ENCODE results near the gene ZNF439. TPM values are rescaled to one million over a fixed set of nuclear protein-coding genes. Genes with fewer than 3 reads are reported as not detected.
A peak's percentile ranks its signal among the peaks of the same experiment; 100 is the strongest.

The ZNF439 gene
- total and polyA plus RNA-seq, 2 of the 13 experiments (the other 11 are each of a cell fraction or from before 2014, with no cell fraction given), result 2.9 to 4.9 TPM

GRCh38 chr19:11881151-11881800 is 32.8 kb downstream of the ZNF439 start (continued):
- no peak for TF ChIP-seq REL (CRISPR knock-in tag; conservative IDR thresholded peaks at IDR 0.05)
- TF ChIP-seq DNMT1 (CRISPR knock-in tag; IDR thresholded peaks at IDR 0.05), result no peak
- peak; percentile 58 for TF ChIP-seq TEAD3 (CRISPR knock-in tag; optimal IDR thresholded peaks at IDR 0.05; ENCODE audit: borderline replicate concordance)
- no peak for TF ChIP-seq ETS1 (CRISPR knock-in tag; IDR thresholded peaks at IDR 0.05)
- no peak for TF ChIP-seq ZNF407 (CRISPR knock-in tag; IDR thresholded peaks at IDR 0.05; ENCODE audit: not compliant biosample characterization)
- TF ChIP-seq ZNF720 (CRISPR knock-in tag; IDR thresholded peaks at IDR 0.05), result no peak
- TF ChIP-seq ZC3H13 (CRISPR knock-in tag; IDR thresholded peaks at IDR 0.05), result no peak
- TF ChIP-seq ZNF30 (CRISPR knock-in tag; IDR thresholded peaks at IDR 0.05), result 0 out of 2 replicates have a peak, but pooled peaks have one; percentile 28
- TF ChIP-seq SOX6 (IDR thresholded peaks at IDR 0.05), result no peak
- no peak for TF ChIP-seq SOX6 (CRISPR knock-in tag; IDR thresholded peaks at IDR 0.05)
- TF ChIP-seq, protein P1, sequence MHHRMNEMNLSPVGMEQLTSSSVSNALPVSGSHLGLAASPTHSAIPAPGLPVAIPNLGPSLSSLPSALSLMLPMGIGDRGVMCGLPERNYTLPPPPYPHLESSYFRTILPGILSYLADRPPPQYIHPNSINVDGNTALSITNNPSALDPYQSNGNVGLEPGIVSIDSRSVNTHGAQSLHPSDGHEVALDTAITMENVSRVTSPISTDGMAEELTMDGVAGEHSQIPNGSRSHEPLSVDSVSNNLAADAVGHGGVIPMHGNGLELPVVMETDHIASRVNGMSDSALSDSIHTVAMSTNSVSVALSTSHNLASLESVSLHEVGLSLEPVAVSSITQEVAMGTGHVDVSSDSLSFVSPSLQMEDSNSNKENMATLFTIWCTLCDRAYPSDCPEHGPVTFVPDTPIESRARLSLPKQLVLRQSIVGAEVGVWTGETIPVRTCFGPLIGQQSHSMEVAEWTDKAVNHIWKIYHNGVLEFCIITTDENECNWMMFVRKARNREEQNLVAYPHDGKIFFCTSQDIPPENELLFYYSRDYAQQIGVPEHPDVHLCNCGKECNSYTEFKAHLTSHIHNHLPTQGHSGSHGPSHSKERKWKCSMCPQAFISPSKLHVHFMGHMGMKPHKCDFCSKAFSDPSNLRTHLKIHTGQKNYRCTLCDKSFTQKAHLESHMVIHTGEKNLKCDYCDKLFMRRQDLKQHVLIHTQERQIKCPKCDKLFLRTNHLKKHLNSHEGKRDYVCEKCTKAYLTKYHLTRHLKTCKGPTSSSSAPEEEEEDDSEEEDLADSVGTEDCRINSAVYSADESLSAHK (CRISPR knock-in tag; IDR thresholded peaks at IDR 0.05; ENCODE audit: borderline replicate concordance), result no peak
- peak; percentile 67; the same call in 1 of the 2 replicates for TF ChIP-seq ZBTB39 (CRISPR knock-in tag; IDR thresholded peaks at IDR 0.05)
- no peak for TF ChIP-seq ZNF652 (CRISPR knock-in tag; IDR thresholded peaks at IDR 0.05; ENCODE audit: borderline replicate concordance, low read depth)
- TF ChIP-seq SMC3 (IDR thresholded peaks at IDR 0.05; ENCODE audit: low read length), result peak; percentile 90
- no peak for TF ChIP-seq KMT2A (CRISPR knock-in tag; IDR thresholded peaks at IDR 0.05)
- 0 out of 2 replicates have a peak, but pooled peaks have one; percentile 36 for TF ChIP-seq THAP11 (CRISPR knock-in tag; IDR thresholded peaks at IDR 0.05)
- TF ChIP-seq ZBTB7A (CRISPR knock-in tag; IDR thresholded peaks at IDR 0.05), result no peak
